Measurements from ENCODE around the gene TRIM44.

TRIM44 gene

DNA sequence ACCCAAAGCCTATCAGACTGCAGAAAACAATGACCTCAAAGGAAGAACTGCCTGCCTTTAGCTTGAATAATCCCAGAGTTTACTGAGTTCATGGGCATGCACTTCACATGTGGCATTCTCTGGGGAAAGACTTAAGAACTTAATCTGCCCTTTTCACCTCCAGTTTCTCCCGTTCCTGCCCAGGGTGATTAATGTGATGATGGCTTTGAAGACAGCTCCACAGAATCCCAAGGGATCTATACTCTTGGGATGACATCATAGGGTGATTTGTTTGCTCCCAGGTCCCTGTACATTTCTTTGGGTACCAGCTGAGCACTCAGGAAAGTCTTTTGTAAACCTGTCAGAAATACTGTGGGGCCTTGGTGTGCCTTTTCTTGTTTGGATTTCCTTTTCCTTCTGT is 30.3 kb upstream of the TRIM44 start:
- Histone ChIP-seq H4K91ac (ENCODE audit: low read depth, low read length, poor library complexity) (no peak overlapping the region), H3K4me3 (ENCODE audit: low read length in 2 of 2) (no peak overlapping the region), H2BK12ac (ENCODE audit: low read length) (no peak overlapping the region), H3K4ac (ENCODE audit: low read length) (no peak overlapping the region), H2BK120ac (ENCODE audit: low read depth, low read length) (no peak overlapping the region), H3K79me1 (ENCODE audit: low read depth, low read length) (no peaks in the 10 kb centered on the region), H3K9ac (ENCODE audit: low read depth, low read length, poor library complexity) (no peak overlapping the region), H2AFZ (ENCODE audit: low read length) (no peak overlapping the region), H3K4me1 (ENCODE audit: control insufficient read depth in 2 of 2, insufficient read depth in 1 of 2, low read depth in 1 of 2, low read length in 2 of 2) (no peaks in the 10 kb centered on the region), H3K23ac (ENCODE audit: low read depth, low read length, poor library complexity) (no peak overlapping the region), H3K9me3 (replicated peaks in 1 of 2; ENCODE audit: control insufficient read depth in 2 of 2, insufficient read depth in 1 of 2, low read depth in 1 of 2, low read length in 2 of 2) (peaks cover 0 to 6% of the 10 kb centered on the region in 2 donors), H3K18ac (ENCODE audit: low read length) (no peak overlapping the region), H2BK5ac (ENCODE audit: low read length) (no peak overlapping the region), H3K36me3 (replicated peaks in 1 of 2; ENCODE audit: control insufficient read depth in 2 of 2, insufficient read depth in 2 of 2, low read length in 2 of 2) (no peaks in the 10 kb centered on the region), H3K27me3 (ENCODE audit: control insufficient read depth in 3 of 3, insufficient read depth in 3 of 3, low read depth in 1 of 3, low read length in 3 of 3) (no peaks in the 10 kb centered on the region), H3K27ac (replicated peaks; ENCODE audit: low read length) (no peak overlapping the region), H3K4me2 (ENCODE audit: insufficient read depth, low read length, poor library complexity, severe bottlenecking) (no peak overlapping the region), H4K8ac (ENCODE audit: low read depth, low read length) (no peak overlapping the region), H3K14ac (ENCODE audit: low read length) (no peak overlapping the region), H2AK5ac (ENCODE audit: low read depth, low read length) (no peak overlapping the region), H2BK15ac (ENCODE audit: low read length) (no peak overlapping the region)
- no peak for DNase-seq (ENCODE audit: low spot score)
- no CpG with 5 or more reads among the region's 1 CpG for WGBS, 2 donors (ENCODE audit: extremely low coverage in 2 of 2, insufficient read length in 2 of 2, insufficient replicate concordance in 1 of 2)

GRCh38 chr11:35633827-35634423 is 28.6 kb upstream of the TRIM44 start:
- H3K4me3 ChIP-seq (ENCODE audit: low read length in 2 of 2), result no peak overlapping the region

GRCh38 chr11:35635933-35636332 is 26.6 kb upstream of the TRIM44 start:
- H3K79me1 ChIP-seq (ENCODE audit: low read depth, low read length), result no peaks in the 10 kb centered on the region
- no peak overlapping the region for H3K4me2 ChIP-seq (ENCODE audit: insufficient read depth, low read length, poor library complexity, severe bottlenecking)
- no peak overlapping the region for H3K23ac ChIP-seq (ENCODE audit: low read depth, low read length, poor library complexity)
- H3K9ac ChIP-seq (ENCODE audit: low read depth, low read length, poor library complexity), result no peak overlapping the region
- no CpG with 5 or more reads among the region's 6 CpGs for WGBS, 2 donors (ENCODE audit: extremely low coverage in 2 of 2, insufficient read length in 2 of 2, insufficient replicate concordance in 1 of 2)
- no peak overlapping the region for H2BK15ac ChIP-seq (ENCODE audit: low read length)
- no peak overlapping the region for H2AFZ ChIP-seq (ENCODE audit: low read length)
- no peak overlapping the region for H3K14ac ChIP-seq (ENCODE audit: low read length)
- H2AK5ac ChIP-seq (ENCODE audit: low read depth, low read length), result no peak overlapping the region
- H3K27me3 ChIP-seq (ENCODE audit: control insufficient read depth in 3 of 3, insufficient read depth in 3 of 3, low read depth in 1 of 3, low read length in 3 of 3), result no peaks in the 10 kb centered on the region
- peaks cover 7 to 12% of the 10 kb centered on the region in 2 donors for H3K4me1 ChIP-seq (ENCODE audit: control insufficient read depth in 2 of 2, insufficient read depth in 1 of 2, low read depth in 1 of 2, low read length in 2 of 2)
- no peak overlapping the region for H3K18ac ChIP-seq (ENCODE audit: low read length)
- H3K4ac ChIP-seq (ENCODE audit: low read length), result no peak overlapping the region
- no peak overlapping the region for H2BK12ac ChIP-seq (ENCODE audit: low read length)
- DNase-seq (ENCODE audit: low spot score), result no peak
- no peak overlapping the region for H4K91ac ChIP-seq (ENCODE audit: low read depth, low read length, poor library complexity)
- H3K9me3 ChIP-seq (replicated peaks in 1 of 2; ENCODE audit: control insufficient read depth in 2 of 2, insufficient read depth in 1 of 2, low read depth in 1 of 2, low read length in 2 of 2), result peaks cover 0 to 6% of the 10 kb centered on the region in 2 donors
- H2BK5ac ChIP-seq (ENCODE audit: low read length), result no peak overlapping the region
- no peak overlapping the region for H3K27ac ChIP-seq (replicated peaks; ENCODE audit: low read length)
- no peak overlapping the region for H3K4me3 ChIP-seq (ENCODE audit: low read length in 2 of 2)
- no peaks in the 10 kb centered on the region for H3K36me3 ChIP-seq (replicated peaks in 1 of 2; ENCODE audit: control insufficient read depth in 2 of 2, insufficient read depth in 2 of 2, low read length in 2 of 2)
- H2BK120ac ChIP-seq (ENCODE audit: low read depth, low read length), result no peak overlapping the region
- H4K8ac ChIP-seq (ENCODE audit: low read depth, low read length), result no peak overlapping the region

More at GRCh38 chr11:35633827-35634423, 28.6 kb upstream of the TRIM44 start:
- peaks cover 0 to 6% of the 10 kb centered on the region in 2 donors for H3K9me3 ChIP-seq (replicated peaks in 1 of 2; ENCODE audit: control insufficient read depth in 2 of 2, insufficient read depth in 1 of 2, low read depth in 1 of 2, low read length in 2 of 2)
- no peak overlapping the region for H3K4me2 ChIP-seq (ENCODE audit: insufficient read depth, low read length, poor library complexity, severe bottlenecking)
- no peak overlapping the region for H4K8ac ChIP-seq (ENCODE audit: low read depth, low read length)
- H3K27ac ChIP-seq (replicated peaks; ENCODE audit: low read length), result no peak overlapping the region
- DNase-seq (ENCODE audit: low spot score), result no peak
- no peak overlapping the region for H3K9ac ChIP-seq (ENCODE audit: low read depth, low read length, poor library complexity)
- H3K18ac ChIP-seq (ENCODE audit: low read length), result no peak overlapping the region
- H2AK5ac ChIP-seq (ENCODE audit: low read depth, low read length), result no peak overlapping the region
- no peaks in the 10 kb centered on the region for H3K79me1 ChIP-seq (ENCODE audit: low read depth, low read length)
- no peak overlapping the region for H3K23ac ChIP-seq (ENCODE audit: low read depth, low read length, poor library complexity)
- H3K14ac ChIP-seq (ENCODE audit: low read length), result no peak overlapping the region
- no peak overlapping the region for H3K4ac ChIP-seq (ENCODE audit: low read length)
- H2AFZ ChIP-seq (ENCODE audit: low read length), result no peak overlapping the region
- no CpG with 5 or more reads among the region's 4 CpGs for WGBS, 2 donors (ENCODE audit: extremely low coverage in 2 of 2, insufficient read length in 2 of 2, insufficient replicate concordance in 1 of 2)
- H2BK15ac ChIP-seq (ENCODE audit: low read length), result no peak overlapping the region
- H4K91ac ChIP-seq (ENCODE audit: low read depth, low read length, poor library complexity), result no peak overlapping the region
- no peaks in the 10 kb centered on the region for H3K27me3 ChIP-seq (ENCODE audit: control insufficient read depth in 3 of 3, insufficient read depth in 3 of 3, low read depth in 1 of 3, low read length in 3 of 3)
- peaks cover 0 to 4% of the 10 kb centered on the region in 2 donors for H3K4me1 ChIP-seq (ENCODE audit: control insufficient read depth in 2 of 2, insufficient read depth in 1 of 2, low read depth in 1 of 2, low read length in 2 of 2)
- no peak overlapping the region for H2BK12ac ChIP-seq (ENCODE audit: low read length)
- no peak overlapping the region for H2BK120ac ChIP-seq (ENCODE audit: low read depth, low read length)
- no peaks in the 10 kb centered on the region for H3K36me3 ChIP-seq (replicated peaks in 1 of 2; ENCODE audit: control insufficient read depth in 2 of 2, insufficient read depth in 2 of 2, low read length in 2 of 2)
- H2BK5ac ChIP-seq (ENCODE audit: low read length), result no peak overlapping the region

- WGBS, 2 donors (ENCODE audit: extremely low coverage in 2 of 2, insufficient read length in 2 of 2, insufficient replicate concordance in 1 of 2), result no CpG with 5 or more reads among the region's 9 CpGs
- Histone ChIP-seq H3K79me1 (ENCODE audit: low read depth, low read length) (no peaks in the 10 kb centered on the region), H3K18ac (ENCODE audit: low read length) (peak overlapping the region; percentile 7), H3K9ac (ENCODE audit: low read depth, low read length, poor library complexity) (no peak overlapping the region), H2BK5ac (ENCODE audit: low read length) (no peak overlapping the region), H3K4ac (ENCODE audit: low read length) (no peak overlapping the region), H3K4me3 (ENCODE audit: low read length in 2 of 2) (no peak overlapping the region), H3K4me2 (ENCODE audit: insufficient read depth, low read length, poor library complexity, severe bottlenecking) (peak overlapping the region; percentile 21), H3K23ac (ENCODE audit: low read depth, low read length, poor library complexity) (no peak overlapping the region), H2BK120ac (ENCODE audit: low read depth, low read length) (no peak overlapping the region), H3K9me3 (replicated peaks in 1 of 2; ENCODE audit: control insufficient read depth in 2 of 2, insufficient read depth in 1 of 2, low read depth in 1 of 2, low read length in 2 of 2) (no peaks in the 10 kb centered on the region), H3K36me3 (replicated peaks in 1 of 2; ENCODE audit: control insufficient read depth in 2 of 2, insufficient read depth in 2 of 2, low read length in 2 of 2) (no peaks in the 10 kb centered on the region), H2AK5ac (ENCODE audit: low read depth, low read length) (no peak overlapping the region), H3K27me3 (ENCODE audit: control insufficient read depth in 3 of 3, insufficient read depth in 3 of 3, low read depth in 1 of 3, low read length in 3 of 3) (no peaks in the 10 kb centered on the region), H4K91ac (ENCODE audit: low read depth, low read length, poor library complexity) (no peak overlapping the region), H4K8ac (ENCODE audit: low read depth, low read length) (no peak overlapping the region), H3K4me1 (ENCODE audit: control insufficient read depth in 2 of 2, insufficient read depth in 1 of 2, low read depth in 1 of 2, low read length in 2 of 2) (peaks cover 14 to 17% of the 10 kb centered on the region in 2 donors), H2BK12ac (ENCODE audit: low read length) (no peak overlapping the region), H3K14ac (ENCODE audit: low read length) (no peak overlapping the region), H2AFZ (ENCODE audit: low read length) (no peak overlapping the region), H2BK15ac (ENCODE audit: low read length) (no peak overlapping the region), H3K27ac (replicated peaks; ENCODE audit: low read length) (no peak overlapping the region)
- DNase-seq (ENCODE audit: low spot score), result no peak
These were observed 22.9 kb upstream of the TRIM44 start for GRCh38 chr11:35639591-35640179.
